ENCODE results near the gene CUL9. TPM values are rescaled to one million over a fixed set of nuclear protein-coding genes. Genes with fewer than 3 reads are reported as not detected.
A peak's percentile ranks its signal among the peaks of the same experiment; 100 is the strongest.

CUL9 gene
- total and polyA plus RNA-seq, 4 donors, result 6.5 to 21.8 (median 7.5) TPM

DNA sequence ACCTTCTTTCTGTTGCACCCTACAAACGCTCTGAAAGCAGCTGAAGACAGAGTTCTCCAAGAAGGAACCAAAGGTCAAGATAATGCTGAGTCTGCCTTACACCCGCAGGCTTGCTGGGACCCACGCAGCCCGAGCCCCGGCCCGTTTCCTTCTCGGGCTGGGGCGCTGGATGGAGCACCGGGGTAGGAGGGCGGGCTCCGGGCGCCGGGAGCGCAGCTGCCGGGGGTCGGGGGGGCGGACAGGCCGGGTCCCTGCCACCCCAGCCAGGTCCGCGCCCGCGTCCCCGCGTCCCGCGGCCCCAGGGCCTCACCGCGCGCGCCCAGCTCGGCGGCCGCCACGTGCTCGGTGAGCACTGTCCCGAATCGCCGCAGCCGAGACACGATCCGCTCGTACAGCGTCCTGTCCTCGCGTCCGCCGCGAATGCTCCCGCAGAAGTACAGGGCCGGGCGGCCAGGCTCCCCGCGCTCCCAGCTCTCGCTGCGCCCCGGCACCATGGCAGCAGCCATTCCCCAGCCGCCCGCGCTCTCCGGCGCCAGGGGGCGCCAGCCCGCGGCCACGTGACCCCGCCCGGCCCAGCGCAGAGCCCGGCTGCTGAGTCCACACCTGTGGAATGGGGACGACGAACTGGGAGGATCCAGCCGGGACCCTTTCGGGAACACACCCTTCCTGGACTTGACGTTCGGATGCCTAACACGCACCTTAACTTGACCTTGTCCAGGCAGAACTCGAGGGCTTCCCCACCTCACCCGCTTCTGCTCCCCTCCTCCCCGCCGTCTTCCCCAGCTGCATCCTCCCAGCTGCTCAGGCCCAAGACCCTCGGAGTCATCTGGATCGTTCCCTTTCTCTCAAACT, 47.2 kb downstream of the CUL9 start, which contains the start of gene DNPH1:
TSS of gene DNPH1 (minus strand) at position 531 of the 852 bp plus-strand sequence. CDS start at position 506, 25 bp downstream.
- H3K4me1 ChIP-seq (ENCODE audit: control insufficient read depth in 4 of 4, insufficient read depth in 4 of 4, low read length in 3 of 4), result peaks cover 0 to 13% (median 3%) of the 10 kb centered on the region in 4 donors
- WGBS, result 4% methylated on average over 82 of the region's 82 CpGs
- no peaks in the 10 kb centered on the region for H3K9me3 ChIP-seq (ENCODE audit: control insufficient read depth in 4 of 4, low read length in 3 of 4)
- H3K9ac ChIP-seq (ENCODE audit: low read depth in 1 of 2, low read length in 2 of 2), result peak within 1 kb of the TSS in 1 of 2 donors; percentile 71
- peak within 1 kb of the TSS; percentile 35 to 85 (median 50) for H3K4me3 ChIP-seq (ENCODE audit: low read depth in 1 of 3, low read length in 3 of 3)
- peak; percentile 85 for DNase-seq (ENCODE audit: low spot score)
- TF ChIP-seq GABPA (IDR thresholded peaks at IDR 0.05 in 1 of 2, conservative IDR thresholded peaks at IDR 0.05 in 1 of 2) (no peak), RAD21 (IDR thresholded peaks at IDR 0.05) (peak in 1 of 2 donors; percentile 49), YY1 (IDR thresholded peaks at IDR 0.05) (peak; percentile 49), FOXA1 (IDR thresholded peaks at IDR 0.05) (no peak), NR2F2 (IDR thresholded peaks at IDR 0.05) (no peak)
- TF ChIP-seq, protein P1, sequence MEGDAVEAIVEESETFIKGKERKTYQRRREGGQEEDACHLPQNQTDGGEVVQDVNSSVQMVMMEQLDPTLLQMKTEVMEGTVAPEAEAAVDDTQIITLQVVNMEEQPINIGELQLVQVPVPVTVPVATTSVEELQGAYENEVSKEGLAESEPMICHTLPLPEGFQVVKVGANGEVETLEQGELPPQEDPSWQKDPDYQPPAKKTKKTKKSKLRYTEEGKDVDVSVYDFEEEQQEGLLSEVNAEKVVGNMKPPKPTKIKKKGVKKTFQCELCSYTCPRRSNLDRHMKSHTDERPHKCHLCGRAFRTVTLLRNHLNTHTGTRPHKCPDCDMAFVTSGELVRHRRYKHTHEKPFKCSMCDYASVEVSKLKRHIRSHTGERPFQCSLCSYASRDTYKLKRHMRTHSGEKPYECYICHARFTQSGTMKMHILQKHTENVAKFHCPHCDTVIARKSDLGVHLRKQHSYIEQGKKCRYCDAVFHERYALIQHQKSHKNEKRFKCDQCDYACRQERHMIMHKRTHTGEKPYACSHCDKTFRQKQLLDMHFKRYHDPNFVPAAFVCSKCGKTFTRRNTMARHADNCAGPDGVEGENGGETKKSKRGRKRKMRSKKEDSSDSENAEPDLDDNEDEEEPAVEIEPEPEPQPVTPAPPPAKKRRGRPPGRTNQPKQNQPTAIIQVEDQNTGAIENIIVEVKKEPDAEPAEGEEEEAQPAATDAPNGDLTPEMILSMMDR (IDR thresholded peaks at IDR 0.05; ENCODE audit: low read depth, low read length, missing input control), result peak; percentile 82
- TF ChIP-seq, protein P2, sequence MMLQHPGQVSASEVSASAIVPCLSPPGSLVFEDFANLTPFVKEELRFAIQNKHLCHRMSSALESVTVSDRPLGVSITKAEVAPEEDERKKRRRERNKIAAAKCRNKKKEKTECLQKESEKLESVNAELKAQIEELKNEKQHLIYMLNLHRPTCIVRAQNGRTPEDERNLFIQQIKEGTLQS (IDR thresholded peaks at IDR 0.05), result no peak
- TF ChIP-seq, protein P3, sequence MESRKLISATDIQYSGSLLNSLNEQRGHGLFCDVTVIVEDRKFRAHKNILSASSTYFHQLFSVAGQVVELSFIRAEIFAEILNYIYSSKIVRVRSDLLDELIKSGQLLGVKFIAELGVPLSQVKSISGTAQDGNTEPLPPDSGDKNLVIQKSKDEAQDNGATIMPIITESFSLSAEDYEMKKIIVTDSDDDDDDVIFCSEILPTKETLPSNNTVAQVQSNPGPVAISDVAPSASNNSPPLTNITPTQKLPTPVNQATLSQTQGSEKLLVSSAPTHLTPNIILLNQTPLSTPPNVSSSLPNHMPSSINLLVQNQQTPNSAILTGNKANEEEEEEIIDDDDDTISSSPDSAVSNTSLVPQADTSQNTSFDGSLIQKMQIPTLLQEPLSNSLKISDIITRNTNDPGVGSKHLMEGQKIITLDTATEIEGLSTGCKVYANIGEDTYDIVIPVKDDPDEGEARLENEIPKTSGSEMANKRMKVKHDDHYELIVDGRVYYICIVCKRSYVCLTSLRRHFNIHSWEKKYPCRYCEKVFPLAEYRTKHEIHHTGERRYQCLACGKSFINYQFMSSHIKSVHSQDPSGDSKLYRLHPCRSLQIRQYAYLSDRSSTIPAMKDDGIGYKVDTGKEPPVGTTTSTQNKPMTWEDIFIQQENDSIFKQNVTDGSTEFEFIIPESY (IDR thresholded peaks at IDR 0.05), result no peak
- H3K27ac ChIP-seq (ENCODE audit: low read depth in 1 of 2, low read length in 2 of 2), result peak within 1 kb of the TSS in 1 of 2 donors; percentile 40
- no peaks in the 10 kb centered on the region for H3K27me3 ChIP-seq (ENCODE audit: control insufficient read depth in 4 of 4, insufficient read depth in 4 of 4, low read length in 3 of 4)
- H3K36me3 ChIP-seq (ENCODE audit: control insufficient read depth in 4 of 4, insufficient read depth in 3 of 4, low read depth in 1 of 4, low read length in 3 of 4), result peaks cover 0 to 5% (median 0%) of the 10 kb centered on the region in 4 donors

DNA sequence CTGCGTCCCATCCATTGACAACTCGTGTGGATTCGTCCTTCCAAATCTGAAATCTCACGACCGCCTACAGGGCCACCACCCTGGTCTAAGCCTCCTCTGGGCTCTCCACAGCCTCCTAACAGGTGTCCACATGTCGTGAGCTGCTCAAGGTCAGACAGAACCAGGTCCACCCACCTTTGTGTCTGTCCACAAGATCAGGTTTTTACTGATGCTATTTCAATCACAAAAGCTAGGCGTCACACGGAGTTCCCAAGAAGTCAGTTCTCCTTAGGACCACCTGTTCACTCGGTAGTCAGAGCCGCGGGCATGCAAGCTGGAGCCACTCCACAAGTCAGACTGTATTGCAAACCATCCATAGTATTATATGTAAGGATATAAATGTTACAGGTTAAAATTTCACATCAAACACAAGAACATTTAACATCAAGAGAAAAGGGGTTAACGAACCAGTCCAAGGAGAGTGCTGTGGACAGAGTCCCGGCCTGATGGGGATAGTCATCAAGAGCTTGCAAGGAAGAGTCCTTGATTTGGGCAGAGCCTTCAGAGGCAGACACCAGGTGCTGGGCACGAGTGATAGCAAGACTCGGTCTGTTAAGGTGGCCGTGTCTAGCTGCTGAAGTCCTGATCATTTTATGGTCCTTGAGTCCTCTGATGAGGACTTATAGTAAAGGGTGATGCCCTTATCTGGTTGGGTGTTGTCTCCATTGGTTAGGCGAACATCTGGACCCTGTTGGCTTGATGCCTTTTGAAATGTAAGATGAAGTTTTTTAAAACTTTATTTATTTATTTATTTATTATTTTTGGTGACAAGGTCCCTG, 48.0 kb downstream of the CUL9 start:
- no peaks in the 10 kb centered on the region for H3K27me3 ChIP-seq (ENCODE audit: control insufficient read depth in 4 of 4, insufficient read depth in 4 of 4, low read length in 3 of 4)
- TF ChIP-seq, protein P1 (IDR thresholded peaks at IDR 0.05; ENCODE audit: low read depth, low read length, missing input control), result no peak
- TF ChIP-seq EGR1 (IDR thresholded peaks at IDR 0.05; ENCODE audit: low read depth in 2 of 2) (no peak), GABPA (IDR thresholded peaks at IDR 0.05 in 1 of 2, conservative IDR thresholded peaks at IDR 0.05 in 1 of 2) (no peak), FOXA2 (IDR thresholded peaks at IDR 0.05) (no peak), SP1 (IDR thresholded peaks at IDR 0.05) (no peak), TAF1 (conservative IDR thresholded peaks at IDR 0.05) (no peak)
- TF ChIP-seq, protein P2 (IDR thresholded peaks at IDR 0.05), result no peak
- no peaks in the 10 kb centered on the region for H3K36me3 ChIP-seq (ENCODE audit: control insufficient read depth in 4 of 4, insufficient read depth in 3 of 4, low read depth in 1 of 4, low read length in 3 of 4)
- H3K4me3 ChIP-seq (ENCODE audit: low read depth in 1 of 3, low read length in 3 of 3), result no peak overlapping the region
- peaks cover 0 to 13% (median 3%) of the 10 kb centered on the region in 4 donors for H3K4me1 ChIP-seq (ENCODE audit: control insufficient read depth in 4 of 4, insufficient read depth in 4 of 4, low read length in 3 of 4)
- H3K9me3 ChIP-seq (ENCODE audit: control insufficient read depth in 4 of 4, low read length in 3 of 4), result no peaks in the 10 kb centered on the region
- H3K9ac ChIP-seq (ENCODE audit: low read depth in 1 of 2, low read length in 2 of 2), result no peak overlapping the region
- no peak overlapping the region for H3K27ac ChIP-seq (ENCODE audit: low read depth in 1 of 2, low read length in 2 of 2)
- DNase-seq (ENCODE audit: low spot score), result no peak
- 80% methylated on average over 17 of the region's 17 CpGs for WGBS
